NT2/D1 (cell line): ENCODE results near the gene STXBP6.

Experiments
- YY1 ChIP-seq: IDR thresholded peaks from 2 replicates; pipeline ENCODE4 v1.6.1; 2011; ENCODE audit not compliant: insufficient read length, insufficient read depth
- ZNF274 ChIP-seq: IDR thresholded peaks from 2 replicates; pipeline ENCODE4 v1.6.1; 2011; ENCODE audit warnings: mild to moderate bottlenecking, low read depth, low read length

DNA sequence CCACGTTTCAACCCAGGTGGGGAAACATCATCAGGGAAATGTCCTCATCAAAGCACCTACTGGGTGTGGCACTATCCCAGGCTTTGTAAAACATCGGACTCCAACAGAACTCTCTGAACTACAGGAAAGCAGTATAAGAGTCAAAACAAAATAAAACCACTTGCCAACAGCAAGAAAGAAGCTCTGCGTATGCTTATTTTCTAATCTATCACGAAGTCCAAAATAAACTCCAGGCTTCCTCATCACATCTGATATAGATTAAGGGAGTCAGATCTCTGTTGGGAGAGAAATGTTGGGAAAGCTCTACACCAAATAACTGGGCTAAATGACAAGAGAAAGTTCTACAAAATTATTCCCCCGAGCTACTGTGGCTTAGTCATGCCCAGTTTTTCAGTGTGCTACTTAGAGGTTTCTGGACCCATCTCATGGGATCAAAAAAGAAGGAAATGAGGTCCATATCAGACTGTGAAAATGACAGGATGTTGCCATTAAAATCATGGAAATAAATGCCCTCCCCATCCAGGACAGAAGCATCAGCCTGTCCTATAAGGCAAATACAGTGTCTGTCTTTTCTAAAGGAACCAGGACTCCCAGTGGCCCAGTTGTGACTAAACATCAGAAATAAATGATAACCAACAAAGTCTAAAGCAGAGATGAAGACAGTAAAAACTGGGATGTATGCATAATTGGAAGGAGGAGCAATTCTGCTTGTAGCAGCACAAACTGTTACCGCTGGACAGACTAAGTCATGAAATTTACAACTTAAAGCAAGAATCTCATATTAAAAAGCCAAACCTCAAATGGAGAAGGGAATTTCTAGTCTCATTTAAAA, 149.5 kb downstream of the STXBP6 start:
- TF ChIP-seq YY1 (no peak), ZNF274 (no peak)
